HEK293 (cell line): ENCODE data around the gene CHCHD10.

Experiments used
- CTCF ChIP-seq: fragments of 450-650 bp; formaldehyde crosslinking; IDR thresholded peaks from 2 replicates; pipeline ENCODE4 v1.5.1; 2016; ENCODE audit warnings: missing biosample characterization, missing genetic modification characterization
- KLF8 ChIP-seq: fragments of 450-650 bp; formaldehyde crosslinking; IDR thresholded peaks from 2 replicates; pipeline ENCODE4 v1.5.1; 2016; ENCODE audit warnings: missing biosample characterization, missing genetic modification characterization

DNA sequence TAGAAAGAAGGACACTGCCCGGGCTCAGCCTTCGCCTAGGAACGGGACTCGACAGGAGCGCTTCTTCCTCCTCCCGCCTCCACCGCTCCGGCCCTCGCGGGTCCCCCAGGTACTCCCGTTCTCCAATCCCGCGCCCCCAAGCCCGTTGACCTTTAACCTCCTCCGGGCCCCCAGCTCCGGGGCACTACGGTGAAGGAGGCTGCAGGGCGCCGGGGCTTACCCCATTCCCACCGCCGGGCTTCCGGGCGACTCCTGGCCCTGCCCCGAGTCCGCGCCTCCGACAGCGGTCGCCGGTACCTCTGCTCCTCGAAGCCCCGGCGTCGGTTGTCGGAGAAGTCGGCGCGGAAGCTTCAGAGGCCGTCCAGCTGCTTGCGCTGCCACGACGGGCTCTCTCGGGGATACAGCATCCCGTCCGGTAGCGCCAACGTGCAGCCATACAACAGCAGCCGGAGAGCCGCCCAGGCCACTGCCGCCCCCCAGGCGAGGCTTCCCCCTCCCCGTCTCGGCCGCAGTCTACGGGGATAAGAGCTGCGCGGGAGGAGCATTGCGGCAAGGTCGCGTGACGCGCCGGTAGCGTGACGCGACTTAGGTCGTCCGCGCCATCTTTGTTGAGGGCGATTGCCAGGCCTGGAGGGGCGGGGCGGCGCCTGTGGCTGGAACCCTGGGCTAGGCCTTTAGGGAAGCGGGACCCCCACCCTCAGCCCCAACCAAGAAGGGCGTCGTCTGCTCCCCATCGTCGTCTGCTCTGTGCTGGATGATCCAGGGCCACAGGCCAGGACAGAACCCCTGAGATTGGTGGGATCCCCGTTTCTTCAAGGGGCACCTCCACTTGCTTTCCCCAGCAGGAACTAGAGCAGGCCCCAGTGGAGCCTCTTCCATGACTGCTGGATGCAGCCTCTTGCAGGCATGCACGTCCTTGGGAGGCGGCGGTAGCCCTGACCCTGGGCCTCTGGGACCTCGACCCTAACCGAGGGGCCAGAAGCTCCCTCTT, 50.7 kb downstream of the CHCHD10 start:
- TF ChIP-seq CTCF (tag by site-specific recombination) = peak; percentile 33; the same call in 1 of the 2 replicates
- TF ChIP-seq KLF8 (tag by site-specific recombination) = peak; percentile 88
